Measurements from ENCODE around the gene CEP170B.
"Not testable (repeated sequence)": the region's sequence is repeated elsewhere in the genome, so short reads cannot be mapped to it uniquely, and the experiment has no call there.

CEP170B gene

GRCh38 chr14:104865081-104865630, at the start of gene CEP170B:
Gene CEP170B, plus strand, starts transcription at chr14:104865268. Its CDS starts 3,183 bp downstream, at chr14:104868451.
- no peak for DNase-seq

GRCh38 chr14:104816616-104816884, 48.5 kb upstream of the CEP170B start:
- DNase-seq, result no peak

GRCh38 chr14:104817930-104818713, 46.9 kb upstream of the CEP170B start:
- DNase-seq, result no peak

GRCh38 chr14:104818714-104819161, 46.3 kb upstream of the CEP170B start:
- DNase-seq, result no peak

- no peak for DNase-seq
These were observed 45.7 kb upstream of the CEP170B start for GRCh38 chr14:104819361-104819781.

- DNase-seq, result no peak
These were observed 44.3 kb upstream of the CEP170B start for GRCh38 chr14:104820669-104821228.

- DNase-seq, result no peak
These were observed 43.7 kb upstream of the CEP170B start for GRCh38 chr14:104821229-104821945.

GRCh38 chr14:104821971-104822608, 43.0 kb upstream of the CEP170B start:
- no peak for DNase-seq

- DNase-seq, result no peak
These were observed 42.0 kb upstream of the CEP170B start for GRCh38 chr14:104822821-104823615.

- no peak for DNase-seq
These were observed 40.6 kb upstream of the CEP170B start for GRCh38 chr14:104824353-104824997.

GRCh38 chr14:104826189-104826860, 38.7 kb upstream of the CEP170B start:
- peak; percentile 70 for DNase-seq

- no peak for DNase-seq
These were observed 38.2 kb upstream of the CEP170B start for GRCh38 chr14:104826861-104827176.

- no peak for DNase-seq
These were observed 37.7 kb upstream of the CEP170B start for GRCh38 chr14:104827177-104828055.

- no peak for DNase-seq
These were observed 34.3 kb upstream of the CEP170B start for GRCh38 chr14:104830781-104831180.

- not testable (repeated sequence) for DNase-seq
These were observed 28.7 kb upstream of the CEP170B start for GRCh38 chr14:104836171-104836935.

- DNase-seq, result no peak
These were observed 23.3 kb upstream of the CEP170B start for GRCh38 chr14:104841730-104842129.

GRCh38 chr14:104843006-104843405, 22.1 kb upstream of the CEP170B start:
- no peak for DNase-seq

- DNase-seq, result no peak
These were observed 21.4 kb upstream of the CEP170B start for GRCh38 chr14:104843442-104844305.

Measured in GDM1 (cell line).